ENCODE measurements around the gene FRAT1.

DNA sequence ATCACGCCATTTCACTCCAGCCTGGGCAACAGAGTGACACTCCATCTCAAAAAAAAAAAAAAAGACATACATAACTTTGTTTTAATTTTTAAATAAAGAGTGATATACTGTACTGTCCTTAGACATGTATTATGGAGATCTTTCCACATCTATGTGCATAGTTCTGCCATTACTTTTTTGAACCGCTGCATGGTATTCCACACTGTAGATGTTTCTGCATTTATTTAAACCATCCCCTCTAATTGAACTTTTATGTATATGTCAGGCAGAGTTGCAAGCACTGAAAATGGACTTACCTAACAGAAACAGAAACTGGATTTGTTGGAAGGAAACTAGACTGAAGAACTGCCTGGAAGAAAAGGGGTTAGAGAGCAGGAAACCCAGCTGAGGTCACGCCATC is 18.1 kb upstream of the FRAT1 start:
- TF ChIP-seq, protein P1, sequence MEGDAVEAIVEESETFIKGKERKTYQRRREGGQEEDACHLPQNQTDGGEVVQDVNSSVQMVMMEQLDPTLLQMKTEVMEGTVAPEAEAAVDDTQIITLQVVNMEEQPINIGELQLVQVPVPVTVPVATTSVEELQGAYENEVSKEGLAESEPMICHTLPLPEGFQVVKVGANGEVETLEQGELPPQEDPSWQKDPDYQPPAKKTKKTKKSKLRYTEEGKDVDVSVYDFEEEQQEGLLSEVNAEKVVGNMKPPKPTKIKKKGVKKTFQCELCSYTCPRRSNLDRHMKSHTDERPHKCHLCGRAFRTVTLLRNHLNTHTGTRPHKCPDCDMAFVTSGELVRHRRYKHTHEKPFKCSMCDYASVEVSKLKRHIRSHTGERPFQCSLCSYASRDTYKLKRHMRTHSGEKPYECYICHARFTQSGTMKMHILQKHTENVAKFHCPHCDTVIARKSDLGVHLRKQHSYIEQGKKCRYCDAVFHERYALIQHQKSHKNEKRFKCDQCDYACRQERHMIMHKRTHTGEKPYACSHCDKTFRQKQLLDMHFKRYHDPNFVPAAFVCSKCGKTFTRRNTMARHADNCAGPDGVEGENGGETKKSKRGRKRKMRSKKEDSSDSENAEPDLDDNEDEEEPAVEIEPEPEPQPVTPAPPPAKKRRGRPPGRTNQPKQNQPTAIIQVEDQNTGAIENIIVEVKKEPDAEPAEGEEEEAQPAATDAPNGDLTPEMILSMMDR (conservative IDR thresholded peaks at IDR 0.05) = no peak
- no peak for TF ChIP-seq ZFX (IDR thresholded peaks at IDR 0.05)
